Activated T-cell treated with anti-CD3 and anti-CD28 coated beads, Interleukin-2, amount 50 U/mL, for 4 hours (primary cell): ENCODE measurements around the gene GPRC5D. TPM values are rescaled to one million over a fixed set of nuclear protein-coding genes. Genes with fewer than 3 reads are reported as not detected.
A peak's percentile ranks its signal among the peaks of the same experiment; 100 is the strongest.

ENCODE experiments used
- ATAC-seq, 2 donors: fragments of 200-7000 bp; cut with Tn5 transposase; one replicate each; pipeline ENCODE4 v1.10.0; 2021
- DNase-seq: peaks from one replicate; pipeline ENCODE4 v3.0.0-alpha.2; 2020
- H3K27me3 Mint-ChIP-seq: one replicate; pipeline ENCODE4 v1.8.0; 2021; ENCODE audit warnings: low read depth, mixed read lengths
- H3K36me3 Mint-ChIP-seq: one replicate; pipeline ENCODE4 v1.8.0; 2022; ENCODE audit warnings: mixed read lengths; ENCODE audit not compliant: insufficient read depth
- H3K4me1 Mint-ChIP-seq: one replicate; pipeline ENCODE4 v1.8.0; 2021; ENCODE audit warnings: low read depth, mixed read lengths
- H3K4me3 Mint-ChIP-seq: one replicate; pipeline ENCODE4 v1.8.0; 2021; ENCODE audit warnings: mild to moderate bottlenecking, moderate library complexity, mixed read lengths
- H3K9me3 Mint-ChIP-seq: one replicate; pipeline ENCODE4 v1.8.0; 2021; ENCODE audit warnings: mixed read lengths
- total RNA-seq, 3 donors: library from RNA; stranded (reverse); gene quantifications; one replicate each; pipeline ENCODE4 v1.2.1, GENCODE V29; 2021

Gene GPRC5D
- total RNA-seq, 3 donors from 2014 or later: not detected

GRCh38 chr12:12898911-12899511 is 53.0 kb downstream of the GPRC5D start:
- DNase-seq (no peak), ATAC-seq (no peak)
- no peak overlapping the region for H3K4me3 Mint-ChIP-seq
- H3K27me3 Mint-ChIP-seq: peaks cover 17% of the 10 kb centered on the region
- H3K9me3 Mint-ChIP-seq: no peaks in the 10 kb centered on the region
- H3K4me1 Mint-ChIP-seq: peaks cover 15% of the 10 kb centered on the region
- H3K36me3 Mint-ChIP-seq: no peaks in the 10 kb centered on the region

DNA sequence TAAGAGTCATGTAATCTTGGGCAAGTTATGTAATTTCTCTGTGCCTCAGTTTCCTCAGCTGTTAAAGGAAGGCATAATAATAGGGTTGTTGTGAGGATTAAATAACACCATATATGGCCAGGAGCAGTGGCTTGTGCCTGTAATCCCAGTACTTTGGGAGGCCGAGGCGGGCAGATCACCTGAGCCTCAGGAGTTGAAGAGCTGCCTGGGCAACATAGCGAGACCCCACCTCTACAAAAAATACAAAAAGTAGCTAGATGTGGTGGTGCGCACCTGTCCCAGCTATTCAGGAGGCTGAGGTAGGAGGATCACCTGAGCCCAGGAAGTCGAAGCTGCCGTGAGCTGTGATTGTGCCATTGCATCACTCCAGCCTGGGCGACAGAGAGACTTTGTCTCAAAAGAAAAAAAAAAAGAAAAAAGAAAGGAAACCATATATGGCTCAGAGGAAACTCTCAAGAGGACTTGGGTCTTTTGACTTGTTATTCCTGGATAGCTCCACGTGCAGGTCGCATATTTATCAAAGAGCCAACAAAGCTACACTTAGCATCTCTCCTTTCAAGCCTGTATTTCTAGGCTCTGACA is 53.7 kb downstream of the GPRC5D start:
- no peak overlapping the region for H3K4me3 Mint-ChIP-seq

GRCh38 chr12:12897302-12897701 is 54.7 kb downstream of the GPRC5D start:
- DNase-seq (no peak), ATAC-seq (no peak)
- Mint-ChIP-seq H3K9me3 (no peaks in the 10 kb centered on the region), H3K27me3 (peaks cover 29% of the 10 kb centered on the region), H3K4me1 (peaks cover 15% of the 10 kb centered on the region), H3K4me3 (no peak overlapping the region), H3K36me3 (no peaks in the 10 kb centered on the region)

More for the DNA sequence above, 53.7 kb downstream of the GPRC5D start:
- Mint-ChIP-seq H3K4me1 (peaks cover 15% of the 10 kb centered on the region), H3K9me3 (no peaks in the 10 kb centered on the region), H3K27me3 (peaks cover 21% of the 10 kb centered on the region), H3K36me3 (no peaks in the 10 kb centered on the region)
- ATAC-seq (no peak), DNase-seq (no peak)

- no peaks in the 10 kb centered on the region for H3K36me3 Mint-ChIP-seq
- H3K27me3 Mint-ChIP-seq: peaks cover 33% of the 10 kb centered on the region
- H3K9me3 Mint-ChIP-seq: no peaks in the 10 kb centered on the region
- H3K4me3 Mint-ChIP-seq: no peak overlapping the region
- DNase-seq (no peak), ATAC-seq (no peak)
- H3K4me1 Mint-ChIP-seq: peaks cover 15% of the 10 kb centered on the region
These were observed 55.7 kb downstream of the GPRC5D start for GRCh38 chr12:12896260-12896659.

- Mint-ChIP-seq H3K4me1 (peaks cover 7% of the 10 kb centered on the region), H3K9me3 (no peaks in the 10 kb centered on the region), H3K4me3 (no peak overlapping the region), H3K36me3 (no peaks in the 10 kb centered on the region), H3K27me3 (peaks cover 45% of the 10 kb centered on the region)
- DNase-seq (no peak), ATAC-seq (no peak)
These were observed 58.5 kb downstream of the GPRC5D start for GRCh38 chr12:12893438-12893837.

GRCh38 chr12:12892681-12893141 is 59.3 kb downstream of the GPRC5D start:
- ATAC-seq: no peak
- H3K4me3 Mint-ChIP-seq: no peak overlapping the region

GRCh38 chr12:12891881-12892355 is 60.1 kb downstream of the GPRC5D start:
- no peak for DNase-seq
- Mint-ChIP-seq H3K4me1 (peaks cover 7% of the 10 kb centered on the region), H3K9me3 (no peaks in the 10 kb centered on the region), H3K4me3 (peak overlapping the region; percentile 72), H3K27me3 (peaks cover 42% of the 10 kb centered on the region), H3K36me3 (no peaks in the 10 kb centered on the region)
- ATAC-seq: no peak

More at GRCh38 chr12:12892681-12893141, 59.3 kb downstream of the GPRC5D start:
- H3K27me3 Mint-ChIP-seq: peaks cover 46% of the 10 kb centered on the region
- H3K9me3 Mint-ChIP-seq: no peaks in the 10 kb centered on the region
- H3K36me3 Mint-ChIP-seq: no peaks in the 10 kb centered on the region
- peaks cover 7% of the 10 kb centered on the region for H3K4me1 Mint-ChIP-seq
- DNase-seq: no peak

DNA sequence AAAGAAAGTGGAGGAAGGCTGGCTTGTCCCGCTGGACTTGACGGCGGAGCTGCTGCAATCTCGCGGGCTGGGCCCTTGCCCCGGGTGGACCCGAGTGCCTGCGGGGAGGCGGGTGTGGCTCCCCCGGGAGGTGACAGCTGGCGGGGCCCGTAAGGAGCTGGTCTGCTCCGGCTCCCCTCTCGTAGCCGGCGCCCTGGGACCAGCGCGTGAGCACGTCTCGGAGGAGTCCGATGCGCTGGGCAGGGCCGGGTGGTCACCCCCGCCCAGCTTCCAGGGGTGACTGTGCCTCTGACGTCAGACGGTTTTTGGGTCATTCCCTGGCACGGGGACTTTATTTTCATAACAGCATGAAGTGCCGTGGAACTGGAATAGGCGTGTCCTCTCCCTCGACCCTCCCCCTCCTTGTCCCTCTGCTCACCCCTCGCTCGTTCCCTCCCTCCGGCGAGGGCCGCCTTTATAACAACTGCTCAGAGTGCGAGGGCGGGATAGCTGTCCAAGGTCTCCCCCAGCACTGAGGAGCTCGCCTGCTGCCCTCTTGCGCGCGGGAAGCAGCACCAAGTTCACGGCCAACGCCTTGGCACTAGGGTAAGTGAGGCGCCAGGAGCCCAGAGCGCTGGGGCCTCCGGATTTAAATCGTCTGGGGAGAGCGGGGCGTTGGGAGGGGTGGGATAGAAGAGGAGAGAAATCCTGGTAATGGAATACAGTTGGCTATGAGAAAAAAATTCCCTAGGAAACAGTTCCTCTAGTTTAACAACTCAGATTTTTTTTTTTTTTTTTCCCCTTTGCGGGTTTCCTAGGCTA is 60.7 kb downstream of the GPRC5D start, which contains the start of gene GPRC5A:
GPRC5A (plus strand) TSS at position 483 of the 801 bp plus-strand sequence. CDS start 16,688 bp downstream, outside the sequence.
- Mint-ChIP-seq H3K9me3 (no peaks in the 10 kb centered on the region), H3K36me3 (no peaks in the 10 kb centered on the region), H3K4me3 (peak within 1 kb of the TSS; percentile 74), H3K4me1 (peaks cover 7% of the 10 kb centered on the region), H3K27me3 (peaks cover 42% of the 10 kb centered on the region)
- DNase-seq (peak; percentile 14), ATAC-seq (peak; percentile 63 to 71)

Other genes with a start within 250 kb of the GPRC5D start
- gene CDKN1B, start 234.8 kb downstream of the GPRC5D start, total RNA-seq: 10 to 100 TPM; 15.6 to 27.7 (median 24.5) TPM
- gene APOLD1, start 166.5 kb downstream of the GPRC5D start, total RNA-seq: 1 to 10 TPM; 1.2 to 1.6 (median 1.6) TPM
- gene DDX47, start 138.8 kb downstream of the GPRC5D start, total RNA-seq: 100 to 1,000 TPM; 128 to 141 (median 137) TPM
- under 1 TPM; 0.30 to 0.86 (median 0.50) TPM for gene GPRC5A, start 60.6 kb downstream of the GPRC5D start, total RNA-seq
- 10 to 100 TPM in 2 of 3 donors, 1 to 10 TPM in 1; 9.0 to 10.6 (median 10.3) TPM for gene HEBP1, start 48.1 kb upstream of the GPRC5D start, total RNA-seq
- gene FAM234B, start 92.2 kb upstream of the GPRC5D start, total RNA-seq: 1 to 10 TPM; 8.0 to 8.7 (median 8.4) TPM
- not detected for gene GSG1, start 151.5 kb upstream of the GPRC5D start, total RNA-seq
- gene EMP1, start 244.6 kb upstream of the GPRC5D start, total RNA-seq: 10 to 100 TPM in 2 of 3 donors, 1 to 10 TPM in 1; 8.9 to 22.5 (median 17.2) TPM